Measurements from ENCODE around the gene MIA3. TPM values are rescaled to one million over a fixed set of nuclear protein-coding genes. Genes with fewer than 3 reads are reported as not detected.

The MIA3 gene, protein sequence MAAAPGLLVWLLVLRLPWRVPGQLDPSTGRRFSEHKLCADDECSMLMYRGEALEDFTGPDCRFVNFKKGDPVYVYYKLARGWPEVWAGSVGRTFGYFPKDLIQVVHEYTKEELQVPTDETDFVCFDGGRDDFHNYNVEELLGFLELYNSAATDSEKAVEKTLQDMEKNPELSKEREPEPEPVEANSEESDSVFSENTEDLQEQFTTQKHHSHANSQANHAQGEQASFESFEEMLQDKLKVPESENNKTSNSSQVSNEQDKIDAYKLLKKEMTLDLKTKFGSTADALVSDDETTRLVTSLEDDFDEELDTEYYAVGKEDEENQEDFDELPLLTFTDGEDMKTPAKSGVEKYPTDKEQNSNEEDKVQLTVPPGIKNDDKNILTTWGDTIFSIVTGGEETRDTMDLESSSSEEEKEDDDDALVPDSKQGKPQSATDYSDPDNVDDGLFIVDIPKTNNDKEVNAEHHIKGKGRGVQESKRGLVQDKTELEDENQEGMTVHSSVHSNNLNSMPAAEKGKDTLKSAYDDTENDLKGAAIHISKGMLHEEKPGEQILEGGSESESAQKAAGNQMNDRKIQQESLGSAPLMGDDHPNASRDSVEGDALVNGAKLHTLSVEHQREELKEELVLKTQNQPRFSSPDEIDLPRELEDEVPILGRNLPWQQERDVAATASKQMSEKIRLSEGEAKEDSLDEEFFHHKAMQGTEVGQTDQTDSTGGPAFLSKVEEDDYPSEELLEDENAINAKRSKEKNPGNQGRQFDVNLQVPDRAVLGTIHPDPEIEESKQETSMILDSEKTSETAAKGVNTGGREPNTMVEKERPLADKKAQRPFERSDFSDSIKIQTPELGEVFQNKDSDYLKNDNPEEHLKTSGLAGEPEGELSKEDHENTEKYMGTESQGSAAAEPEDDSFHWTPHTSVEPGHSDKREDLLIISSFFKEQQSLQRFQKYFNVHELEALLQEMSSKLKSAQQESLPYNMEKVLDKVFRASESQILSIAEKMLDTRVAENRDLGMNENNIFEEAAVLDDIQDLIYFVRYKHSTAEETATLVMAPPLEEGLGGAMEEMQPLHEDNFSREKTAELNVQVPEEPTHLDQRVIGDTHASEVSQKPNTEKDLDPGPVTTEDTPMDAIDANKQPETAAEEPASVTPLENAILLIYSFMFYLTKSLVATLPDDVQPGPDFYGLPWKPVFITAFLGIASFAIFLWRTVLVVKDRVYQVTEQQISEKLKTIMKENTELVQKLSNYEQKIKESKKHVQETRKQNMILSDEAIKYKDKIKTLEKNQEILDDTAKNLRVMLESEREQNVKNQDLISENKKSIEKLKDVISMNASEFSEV (N-terminal part only)
- 100 to 1,000 TPM; 120 to 124 TPM for total RNA-seq
- 10 to 100 TPM; 42.0 to 74.3 TPM for polyA plus RNA-seq

DNA sequence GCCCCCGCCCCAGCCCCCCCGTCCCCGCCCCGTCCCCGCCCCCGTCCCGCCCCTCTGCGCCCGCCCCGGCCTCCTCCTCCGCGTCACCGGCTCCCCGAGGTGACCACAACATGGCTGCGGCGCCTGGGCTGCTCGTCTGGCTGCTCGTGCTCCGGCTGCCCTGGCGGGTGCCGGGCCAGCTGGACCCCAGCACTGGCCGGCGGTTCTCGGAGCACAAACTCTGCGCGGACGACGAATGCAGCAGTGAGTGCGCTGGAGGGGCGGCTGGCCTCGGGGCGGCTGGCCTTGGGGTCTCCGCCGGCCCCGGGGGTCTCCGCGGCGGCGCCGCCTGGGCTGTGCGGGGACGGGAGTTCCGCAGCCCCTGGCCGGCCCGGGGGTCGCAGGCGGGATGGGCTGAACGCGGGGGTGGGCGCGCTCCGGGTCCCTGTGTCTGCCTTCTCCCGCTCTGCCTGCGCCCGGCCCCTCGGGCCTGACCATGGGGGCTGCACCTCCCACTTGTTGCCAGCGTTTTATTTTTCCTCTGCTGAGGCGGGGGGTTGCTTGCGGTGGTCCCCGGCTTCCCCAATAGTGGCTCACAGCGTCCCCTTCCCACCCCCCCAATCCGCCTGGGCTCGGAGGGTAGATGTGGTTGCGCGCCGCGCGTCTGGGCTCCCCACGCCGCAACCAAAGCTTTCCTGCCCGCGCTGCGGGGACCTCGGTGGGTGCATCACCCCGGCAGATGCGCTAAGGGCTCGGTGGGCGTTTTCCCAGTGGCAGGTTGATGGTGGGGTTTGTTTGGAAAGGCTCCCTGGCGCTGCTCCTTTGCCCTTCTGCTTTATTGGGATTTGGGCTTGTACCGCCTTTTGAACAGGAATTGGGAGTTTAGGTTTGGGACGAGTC, at the start of gene MIA3:
MIA3 (plus strand) TSS at position 97 of the 879 bp plus-strand sequence; CDS start at position 111, 14 bp downstream.
- intact Hi-C loops (cut with micrococcal nuclease), result loop anchor here (1.0 to 10.0 kb wide), 4 partner anchors 16 to 1564 kb away; partner anchors contain the start of genes DEGS1 and DUSP10
- ChIA-PET CTCF (ENCODE audit: partially characterized antibody) (interaction anchor here (0.6 to 4.0 kb wide), 2 partner anchors 16 to 34 kb away, joined by 5 to 32 read pairs; no protein-coding TSS in a partner anchor), POLR2A (ENCODE audit: partially characterized antibody) (interaction anchor here (1.9 to 5.2 kb wide), 4 partner anchors 26 to 153 kb away, joined by 5 to 23 read pairs (median 21); partner anchors contain the start of genes AIDA, BROX and TAF1A)
- Mint-ChIP-seq H3K27me3 (peaks cover 13 to 24% of the 10 kb centered on the region in 2 donors), H3K36me3 (peaks cover 14 to 28% of the 10 kb centered on the region in 2 donors), H3K4me3 (peak within 1 kb of the TSS; percentile 89 to 97 (median 94)), H3K27ac (peak within 1 kb of the TSS; percentile 90 to 98 (median 97)), H3K9me3 (no peaks in the 10 kb centered on the region), H3K4me1 (peaks cover 22 to 41% (median 30%) of the 10 kb centered on the region in 4 donors)
- Histone ChIP-seq H3K27ac (ENCODE audit: low read depth, low read length) (peak within 1 kb of the TSS; percentile 69), H3K4me1 (ENCODE audit: insufficient read depth, low read length) (peaks cover 22% of the 10 kb centered on the region), H3K27me3 (ENCODE audit: insufficient read depth, low read length) (no peaks in the 10 kb centered on the region), H3K36me3 (ENCODE audit: insufficient read depth, low read length) (no peaks in the 10 kb centered on the region), H3K4me3 (ENCODE audit: low read length in 2 of 2) (peak within 1 kb of the TSS; percentile 49 to 74), H3K9me3 (ENCODE audit: control insufficient read depth in 1 of 2, low read length in 2 of 2) (no peaks in the 10 kb centered on the region)
- peak; percentile 38 to 58 (median 48) for DNase-seq

DNA sequence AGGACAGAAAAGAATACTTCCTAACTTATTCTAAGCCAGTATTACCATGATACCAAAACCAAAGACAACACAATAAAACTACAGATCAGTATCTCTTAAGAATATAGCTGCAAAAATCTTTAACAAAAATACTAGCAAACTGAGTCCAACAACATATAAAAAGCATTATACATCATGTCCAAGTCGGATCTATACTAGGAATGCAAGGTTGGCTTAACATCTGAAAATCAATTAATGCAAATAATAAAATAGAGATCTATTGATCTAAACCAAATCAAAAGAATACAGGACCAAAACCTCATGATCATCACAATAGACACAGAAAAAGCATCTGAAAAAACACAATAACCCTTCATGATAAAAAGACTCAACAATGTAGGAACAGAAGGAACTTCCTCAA, 47.1 kb upstream of the MIA3 start:
- Histone ChIP-seq H3K4me1 (ENCODE audit: insufficient read depth, low read length) (no peaks in the 10 kb centered on the region), H3K27ac (ENCODE audit: low read depth, low read length) (no peak overlapping the region), H3K9me3 (ENCODE audit: control insufficient read depth in 1 of 2, low read length in 2 of 2) (no peaks in the 10 kb centered on the region), H3K4me3 (ENCODE audit: low read length in 2 of 2) (no peak overlapping the region), H3K36me3 (ENCODE audit: insufficient read depth, low read length) (peaks cover 9% of the 10 kb centered on the region), H3K27me3 (ENCODE audit: insufficient read depth, low read length) (no peaks in the 10 kb centered on the region)
- intact Hi-C loops (cut with micrococcal nuclease), result no loop called here
- ChIA-PET POLR2A (ENCODE audit: partially characterized antibody) (no interaction called here), CTCF (ENCODE audit: partially characterized antibody) (no interaction called here)
- Mint-ChIP-seq H3K27ac (no peak overlapping the region), H3K27me3 (no peaks in the 10 kb centered on the region), H3K4me3 (no peak overlapping the region), H3K9me3 (peaks cover 0 to 6% (median 0%) of the 10 kb centered on the region in 8 donors), H3K36me3 (peaks cover 71 to 80% of the 10 kb centered on the region in 2 donors), H3K4me1 (peaks cover 0 to 4% (median 0%) of the 10 kb centered on the region in 4 donors)
- no peak for DNase-seq

DNA sequence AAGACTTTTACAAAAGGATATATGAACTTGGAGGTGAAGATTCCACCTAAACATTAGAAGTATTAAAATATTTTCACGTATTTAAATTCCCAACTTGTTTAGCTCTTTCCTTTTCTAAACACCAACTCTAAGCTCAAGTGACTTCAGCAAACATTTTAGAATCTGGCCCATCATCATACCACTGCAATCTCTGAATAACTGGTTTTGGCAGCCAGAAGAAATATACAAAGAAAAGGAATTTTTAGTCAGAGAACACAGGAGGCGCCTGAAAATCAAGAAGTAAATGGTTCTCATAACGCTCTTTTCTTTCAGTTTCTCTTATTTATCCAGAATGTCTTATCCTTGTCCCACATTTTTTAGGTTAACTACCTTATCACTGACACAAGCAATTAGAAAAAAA, 38.6 kb upstream of the MIA3 start:
- H3K27ac Mint-ChIP-seq, result peak overlapping the region in 1 of 7 donors; percentile 12
- no peaks in the 10 kb centered on the region for H3K27me3 Mint-ChIP-seq
- peaks cover 2 to 11% (median 7%) of the 10 kb centered on the region in 4 donors for H3K4me1 Mint-ChIP-seq
- peaks cover 17% of the 10 kb centered on the region for H3K36me3 ChIP-seq (ENCODE audit: insufficient read depth, low read length)
- intact Hi-C loops (cut with micrococcal nuclease), result no loop called here
- ChIA-PET CTCF (ENCODE audit: partially characterized antibody) (no interaction called here), POLR2A (ENCODE audit: partially characterized antibody) (no interaction called here)
- no peaks in the 10 kb centered on the region for H3K9me3 Mint-ChIP-seq
- H3K4me3 Mint-ChIP-seq, result no peak overlapping the region
- H3K4me3 ChIP-seq (ENCODE audit: low read length in 2 of 2), result no peak overlapping the region
- H3K36me3 Mint-ChIP-seq, result peaks cover 67 to 84% of the 10 kb centered on the region in 2 donors
- no peaks in the 10 kb centered on the region for H3K9me3 ChIP-seq (ENCODE audit: control insufficient read depth in 1 of 2, low read length in 2 of 2)
- H3K27me3 ChIP-seq (ENCODE audit: insufficient read depth, low read length), result no peaks in the 10 kb centered on the region
- H3K27ac ChIP-seq (ENCODE audit: low read depth, low read length), result no peak overlapping the region
- DNase-seq, result no peak
- H3K4me1 ChIP-seq (ENCODE audit: insufficient read depth, low read length), result no peaks in the 10 kb centered on the region

DNA sequence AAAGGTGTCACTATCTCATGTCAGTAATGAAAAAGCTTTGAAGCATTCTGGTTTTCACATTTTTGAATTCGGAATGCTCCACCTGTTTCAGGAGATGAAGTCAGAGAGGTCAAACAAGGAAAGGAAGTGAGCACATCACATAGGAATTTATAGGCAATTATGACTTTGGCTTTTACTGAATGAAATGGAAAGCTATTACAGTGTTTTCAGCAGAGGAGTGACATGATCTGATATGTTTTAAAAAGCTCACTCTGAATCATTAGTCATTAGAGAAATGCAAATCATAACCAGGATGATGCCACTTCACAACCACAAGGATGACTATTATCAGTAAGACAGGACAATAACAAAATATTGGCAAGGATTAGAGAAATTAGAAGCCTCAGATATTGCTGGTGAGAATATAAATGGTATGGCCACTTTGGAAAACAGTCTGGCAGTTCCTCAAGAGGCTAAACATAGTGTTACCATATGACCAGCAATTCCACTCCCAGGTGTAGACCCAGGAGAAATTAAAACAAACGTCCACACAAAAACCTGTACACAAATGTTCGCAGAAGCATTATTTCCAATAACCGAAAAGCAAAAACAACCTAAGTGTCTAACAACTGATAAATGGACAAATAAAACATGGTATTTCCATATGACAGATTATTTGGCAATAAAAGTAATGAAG, 35.7 kb upstream of the MIA3 start:
- CTCF ChIA-PET (ENCODE audit: partially characterized antibody), result no interaction called here
- Histone ChIP-seq H3K36me3 (ENCODE audit: insufficient read depth, low read length) (peaks cover 23% of the 10 kb centered on the region), H3K27me3 (ENCODE audit: insufficient read depth, low read length) (no peaks in the 10 kb centered on the region), H3K27ac (ENCODE audit: low read depth, low read length) (no peak overlapping the region), H3K4me1 (ENCODE audit: insufficient read depth, low read length) (no peaks in the 10 kb centered on the region), H3K4me3 (ENCODE audit: low read length in 2 of 2) (no peak overlapping the region), H3K9me3 (ENCODE audit: control insufficient read depth in 1 of 2, low read length in 2 of 2) (no peaks in the 10 kb centered on the region)
- no peaks in the 10 kb centered on the region for H3K27me3 Mint-ChIP-seq
- DNase-seq, result no peak
- H3K9me3 Mint-ChIP-seq, result no peaks in the 10 kb centered on the region
- H3K27ac Mint-ChIP-seq, result peak overlapping the region in 1 of 7 donors; percentile 73
- no peak overlapping the region for H3K4me3 Mint-ChIP-seq
- peaks cover 62 to 76% of the 10 kb centered on the region in 2 donors for H3K36me3 Mint-ChIP-seq
- intact Hi-C loops (cut with micrococcal nuclease), result no loop called here
- POLR2A ChIA-PET (ENCODE audit: partially characterized antibody), result no interaction called here
- H3K4me1 Mint-ChIP-seq, result peaks cover 14 to 26% (median 17%) of the 10 kb centered on the region in 4 donors

DNA sequence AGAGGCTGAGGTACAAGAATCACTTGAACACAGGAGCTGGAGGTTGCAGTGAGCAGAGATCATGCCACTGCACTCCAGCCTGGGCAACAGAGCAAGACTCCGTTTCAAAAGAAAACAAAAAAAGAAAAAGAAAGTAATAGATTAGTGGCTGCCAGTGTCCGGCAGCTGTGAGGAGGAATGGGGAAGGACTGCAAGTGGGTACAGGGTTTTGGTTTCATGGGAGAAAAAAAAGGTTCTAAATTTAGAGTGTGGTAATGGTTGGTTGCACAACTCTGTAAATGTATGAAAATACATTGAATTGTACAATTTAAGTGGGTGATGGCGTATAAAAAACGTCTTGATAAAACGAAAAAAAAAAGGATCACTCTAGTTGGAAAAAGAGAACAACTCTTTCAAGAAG, 34.8 kb upstream of the MIA3 start:
- CTCF ChIA-PET (ENCODE audit: partially characterized antibody), result no interaction called here
- Mint-ChIP-seq H3K27me3 (no peaks in the 10 kb centered on the region), H3K4me1 (peaks cover 14 to 32% (median 22%) of the 10 kb centered on the region in 4 donors), H3K9me3 (no peaks in the 10 kb centered on the region), H3K36me3 (peaks cover 63 to 69% of the 10 kb centered on the region in 2 donors), H3K27ac (peak overlapping the region in 1 of 7 donors; percentile 6), H3K4me3 (peak overlapping the region in 2 of 8 donors; percentile 27 to 39)
- Histone ChIP-seq H3K27ac (ENCODE audit: low read depth, low read length) (no peak overlapping the region), H3K9me3 (ENCODE audit: control insufficient read depth in 1 of 2, low read length in 2 of 2) (no peaks in the 10 kb centered on the region), H3K36me3 (ENCODE audit: insufficient read depth, low read length) (peaks cover 18% of the 10 kb centered on the region), H3K4me1 (ENCODE audit: insufficient read depth, low read length) (peaks cover 4% of the 10 kb centered on the region), H3K4me3 (ENCODE audit: low read length in 2 of 2) (no peak overlapping the region), H3K27me3 (ENCODE audit: insufficient read depth, low read length) (no peaks in the 10 kb centered on the region)
- no peak for DNase-seq
- intact Hi-C loops (cut with micrococcal nuclease), result no loop called here
- POLR2A ChIA-PET (ENCODE audit: partially characterized antibody), result no interaction called here

DNA sequence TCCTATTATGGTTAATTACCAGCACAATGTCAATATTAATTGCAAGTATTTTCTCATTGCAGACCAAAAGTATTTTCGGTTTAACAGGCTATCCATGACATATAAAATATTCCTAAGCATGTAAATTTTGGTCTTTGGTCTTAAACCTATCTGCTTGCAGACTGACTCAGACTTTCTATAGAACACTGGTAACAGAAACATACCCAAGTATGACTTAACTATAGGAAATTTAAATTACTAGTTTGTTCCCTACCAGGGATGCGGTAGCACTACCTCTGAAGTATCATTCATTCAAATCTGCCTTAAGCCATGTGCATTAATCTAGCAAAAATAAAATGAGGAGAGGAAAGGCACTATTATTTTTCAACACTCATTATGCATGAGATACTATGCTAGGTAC, 31.1 kb upstream of the MIA3 start:
- H3K4me1 ChIP-seq (ENCODE audit: insufficient read depth, low read length), result peaks cover 27% of the 10 kb centered on the region
- CTCF ChIA-PET (ENCODE audit: partially characterized antibody), result no interaction called here
- POLR2A ChIA-PET (ENCODE audit: partially characterized antibody), result no interaction called here
- Mint-ChIP-seq H3K9me3 (no peaks in the 10 kb centered on the region), H3K4me3 (no peak overlapping the region), H3K27me3 (no peaks in the 10 kb centered on the region), H3K4me1 (peaks cover 33 to 63% (median 43%) of the 10 kb centered on the region in 4 donors), H3K36me3 (peaks cover 41 to 60% of the 10 kb centered on the region in 2 donors), H3K27ac (no peak overlapping the region)
- H3K9me3 ChIP-seq (ENCODE audit: control insufficient read depth in 1 of 2, low read length in 2 of 2), result no peaks in the 10 kb centered on the region
- DNase-seq, result no peak
- H3K27me3 ChIP-seq (ENCODE audit: insufficient read depth, low read length), result no peaks in the 10 kb centered on the region
- no peak overlapping the region for H3K4me3 ChIP-seq (ENCODE audit: low read length in 2 of 2)
- intact Hi-C loops (cut with micrococcal nuclease), result no loop called here
- no peak overlapping the region for H3K27ac ChIP-seq (ENCODE audit: low read depth, low read length)
- H3K36me3 ChIP-seq (ENCODE audit: insufficient read depth, low read length), result peaks cover 18% of the 10 kb centered on the region

Data from CD4-positive, alpha-beta memory T cell (primary cell).